ENCODE results near the gene FUT4.
A peak's percentile ranks its signal among the peaks of the same experiment; 100 is the strongest.
"Not testable (repeated sequence)": the region's sequence is repeated elsewhere in the genome, so short reads cannot be mapped to it uniquely, and the experiment has no call there.

The FUT4 gene, protein sequence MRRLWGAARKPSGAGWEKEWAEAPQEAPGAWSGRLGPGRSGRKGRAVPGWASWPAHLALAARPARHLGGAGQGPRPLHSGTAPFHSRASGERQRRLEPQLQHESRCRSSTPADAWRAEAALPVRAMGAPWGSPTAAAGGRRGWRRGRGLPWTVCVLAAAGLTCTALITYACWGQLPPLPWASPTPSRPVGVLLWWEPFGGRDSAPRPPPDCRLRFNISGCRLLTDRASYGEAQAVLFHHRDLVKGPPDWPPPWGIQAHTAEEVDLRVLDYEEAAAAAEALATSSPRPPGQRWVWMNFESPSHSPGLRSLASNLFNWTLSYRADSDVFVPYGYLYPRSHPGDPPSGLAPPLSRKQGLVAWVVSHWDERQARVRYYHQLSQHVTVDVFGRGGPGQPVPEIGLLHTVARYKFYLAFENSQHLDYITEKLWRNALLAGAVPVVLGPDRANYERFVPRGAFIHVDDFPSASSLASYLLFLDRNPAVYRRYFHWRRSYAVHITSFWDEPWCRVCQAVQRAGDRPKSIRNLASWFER

DNA sequence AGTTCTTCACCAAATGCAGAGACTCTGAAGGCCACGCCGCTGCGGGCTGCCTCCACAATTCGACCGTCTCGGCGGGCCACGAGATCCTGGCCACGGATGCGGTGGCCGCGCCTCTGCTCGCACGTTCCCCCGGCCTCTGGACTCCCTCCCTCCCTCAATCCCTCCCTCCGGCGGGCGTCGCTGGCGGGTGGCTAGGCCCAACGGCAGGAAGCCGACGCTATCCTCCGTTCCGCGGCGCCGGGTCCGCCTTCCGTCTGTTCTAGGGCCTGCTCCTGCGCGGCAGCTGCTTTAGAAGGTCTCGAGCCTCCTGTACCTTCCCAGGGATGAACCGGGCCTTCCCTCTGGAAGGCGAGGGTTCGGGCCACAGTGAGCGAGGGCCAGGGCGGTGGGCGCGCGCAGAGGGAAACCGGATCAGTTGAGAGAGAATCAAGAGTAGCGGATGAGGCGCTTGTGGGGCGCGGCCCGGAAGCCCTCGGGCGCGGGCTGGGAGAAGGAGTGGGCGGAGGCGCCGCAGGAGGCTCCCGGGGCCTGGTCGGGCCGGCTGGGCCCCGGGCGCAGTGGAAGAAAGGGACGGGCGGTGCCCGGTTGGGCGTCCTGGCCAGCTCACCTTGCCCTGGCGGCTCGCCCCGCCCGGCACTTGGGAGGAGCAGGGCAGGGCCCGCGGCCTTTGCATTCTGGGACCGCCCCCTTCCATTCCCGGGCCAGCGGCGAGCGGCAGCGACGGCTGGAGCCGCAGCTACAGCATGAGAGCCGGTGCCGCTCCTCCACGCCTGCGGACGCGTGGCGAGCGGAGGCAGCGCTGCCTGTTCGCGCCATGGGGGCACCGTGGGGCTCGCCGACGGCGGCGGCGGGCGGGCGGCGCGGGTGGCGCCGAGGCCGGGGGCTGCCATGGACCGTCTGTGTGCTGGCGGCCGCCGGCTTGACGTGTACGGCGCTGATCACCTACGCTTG lies at the start of gene FUT4:
Gene FUT4 (plus strand): TSS at position 227 of the 951 bp plus-strand sequence. CDS start 213 bp downstream, at position 440.
- DNase-seq = peak; percentile 48

DNA sequence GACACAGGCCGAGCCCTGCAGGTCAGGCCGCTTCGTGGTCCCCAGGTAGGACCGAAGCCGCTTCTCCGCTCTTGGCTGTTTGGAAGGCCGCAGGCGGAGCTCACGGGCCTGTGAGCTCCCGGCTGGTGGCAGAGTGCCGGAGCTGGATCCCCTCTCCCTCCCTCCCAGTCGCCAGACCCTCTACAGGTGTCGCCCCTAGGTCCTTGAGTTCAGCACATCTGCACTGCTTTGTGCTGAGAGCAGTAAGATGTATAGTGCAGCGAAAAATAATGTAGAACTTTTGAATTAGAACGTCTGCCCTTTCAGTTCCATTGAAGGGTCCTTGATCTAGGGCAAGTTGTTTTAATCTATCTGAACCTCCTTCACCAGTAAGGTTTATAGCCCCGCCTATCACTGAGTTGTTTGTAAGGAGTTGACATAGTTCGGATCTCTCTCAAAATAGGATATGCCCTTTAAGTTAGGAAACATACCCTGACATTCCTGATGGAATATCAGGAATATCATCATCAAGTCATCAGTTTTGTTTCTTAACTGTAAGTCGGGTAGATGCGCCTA lies 49.5 kb upstream of the FUT4 start:
- no peak for DNase-seq

DNA sequence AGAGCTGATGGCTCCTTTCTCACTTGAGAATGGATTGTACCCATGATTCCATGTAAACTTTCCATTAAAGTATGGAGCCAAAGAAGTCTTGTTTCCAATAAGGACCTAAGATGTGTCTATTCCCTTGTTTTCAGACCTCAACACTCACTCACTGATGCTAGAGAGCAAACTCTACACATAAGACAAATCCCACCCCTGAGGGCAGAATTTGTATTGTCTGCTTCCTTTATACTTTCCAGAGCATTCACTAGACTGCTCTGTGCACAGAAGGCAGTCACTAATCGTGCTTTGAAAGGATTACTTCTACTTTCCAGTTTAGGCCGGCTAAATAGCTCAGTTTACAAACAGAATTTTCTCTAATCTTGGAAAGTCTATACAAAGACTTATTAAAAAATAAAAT lies 43.5 kb upstream of the FUT4 start:
- no peak for DNase-seq

DNA sequence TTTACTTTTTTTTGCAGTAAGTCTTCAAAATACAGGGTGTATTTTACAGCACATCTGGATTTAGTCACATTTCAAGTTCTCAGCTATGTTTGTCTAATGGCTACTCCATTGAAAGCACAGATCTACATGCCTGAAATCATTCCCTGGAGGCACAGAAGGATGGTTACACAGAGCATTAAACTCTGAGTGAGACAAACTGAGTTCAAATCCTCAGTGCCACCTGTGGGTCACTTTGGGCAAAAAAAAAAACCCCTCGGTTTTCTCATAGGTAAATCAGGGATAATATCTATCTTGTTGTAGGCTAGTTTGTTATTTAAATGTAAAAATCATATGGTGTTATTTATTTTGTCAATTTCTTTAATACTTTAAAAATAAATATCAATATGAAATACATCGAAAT lies 42.2 kb upstream of the FUT4 start:
- DNase-seq = no peak

DNA sequence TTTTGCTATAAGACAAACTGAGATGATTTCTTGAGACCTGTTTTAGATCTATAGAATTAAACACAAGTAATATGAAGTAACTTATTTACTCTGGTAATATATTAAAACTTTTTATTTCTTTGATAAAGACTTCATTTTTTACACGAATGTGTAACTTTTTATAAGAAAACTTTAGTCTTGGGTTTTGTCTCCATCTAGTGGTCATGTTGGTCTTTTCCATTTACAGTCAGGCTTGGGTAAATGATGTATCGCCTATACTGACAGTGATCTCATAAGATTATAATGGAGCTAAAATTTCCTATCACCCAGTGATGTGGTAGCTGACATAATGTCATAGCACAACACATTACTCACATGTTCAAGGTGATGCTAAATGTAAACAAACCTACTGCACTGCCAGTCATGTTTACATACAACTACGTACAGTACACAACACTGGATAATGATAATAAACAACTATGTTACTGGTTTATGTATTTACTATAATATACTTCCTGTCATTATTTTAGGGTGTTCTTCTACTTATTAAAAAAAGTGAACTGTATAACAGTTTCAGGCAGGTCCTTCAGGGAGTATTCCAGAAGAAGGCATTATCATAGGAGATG lies 38.9 kb upstream of the FUT4 start:
- peak; percentile 14 for DNase-seq

DNA sequence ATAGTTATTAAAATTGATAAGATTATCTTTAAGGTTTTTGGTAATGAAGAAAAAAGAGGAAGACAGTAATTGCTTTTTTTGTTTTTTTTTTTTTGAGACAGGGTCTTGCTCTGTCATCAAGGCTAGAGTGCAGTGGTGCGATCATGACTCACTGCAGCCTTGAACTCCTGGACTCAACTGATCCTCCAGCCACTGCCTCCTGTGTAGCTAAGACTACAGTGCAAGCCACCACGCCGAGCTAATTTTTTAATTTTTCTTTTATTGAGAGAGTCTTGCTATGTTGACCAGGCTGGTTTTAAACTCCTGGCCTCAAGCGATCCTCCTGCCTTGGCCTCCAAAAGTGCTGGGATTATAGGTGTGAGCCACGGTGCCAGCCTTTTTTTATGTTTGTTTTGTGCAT lies 37.2 kb upstream of the FUT4 start:
- DNase-seq = not testable (repeated sequence)

DNA sequence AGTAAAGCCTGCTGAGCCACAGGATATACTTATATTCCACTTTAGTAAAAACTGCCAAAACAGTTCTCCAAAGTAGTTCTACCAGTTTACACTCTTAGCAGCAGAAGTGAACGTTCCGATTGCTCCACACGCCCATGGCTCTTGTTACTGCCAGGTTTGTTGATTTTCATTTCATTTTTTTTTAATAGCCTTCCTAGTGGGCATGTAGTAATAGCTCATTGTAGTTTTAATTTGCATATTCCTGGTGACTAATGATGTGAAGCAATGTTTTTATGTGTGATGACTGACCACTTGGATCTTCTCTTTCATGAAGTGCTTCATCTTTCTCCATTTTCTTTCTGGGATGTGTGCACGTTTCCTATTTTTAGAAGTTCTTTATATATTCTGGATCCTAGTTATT lies 36.2 kb upstream of the FUT4 start:
- no peak for DNase-seq

DNA sequence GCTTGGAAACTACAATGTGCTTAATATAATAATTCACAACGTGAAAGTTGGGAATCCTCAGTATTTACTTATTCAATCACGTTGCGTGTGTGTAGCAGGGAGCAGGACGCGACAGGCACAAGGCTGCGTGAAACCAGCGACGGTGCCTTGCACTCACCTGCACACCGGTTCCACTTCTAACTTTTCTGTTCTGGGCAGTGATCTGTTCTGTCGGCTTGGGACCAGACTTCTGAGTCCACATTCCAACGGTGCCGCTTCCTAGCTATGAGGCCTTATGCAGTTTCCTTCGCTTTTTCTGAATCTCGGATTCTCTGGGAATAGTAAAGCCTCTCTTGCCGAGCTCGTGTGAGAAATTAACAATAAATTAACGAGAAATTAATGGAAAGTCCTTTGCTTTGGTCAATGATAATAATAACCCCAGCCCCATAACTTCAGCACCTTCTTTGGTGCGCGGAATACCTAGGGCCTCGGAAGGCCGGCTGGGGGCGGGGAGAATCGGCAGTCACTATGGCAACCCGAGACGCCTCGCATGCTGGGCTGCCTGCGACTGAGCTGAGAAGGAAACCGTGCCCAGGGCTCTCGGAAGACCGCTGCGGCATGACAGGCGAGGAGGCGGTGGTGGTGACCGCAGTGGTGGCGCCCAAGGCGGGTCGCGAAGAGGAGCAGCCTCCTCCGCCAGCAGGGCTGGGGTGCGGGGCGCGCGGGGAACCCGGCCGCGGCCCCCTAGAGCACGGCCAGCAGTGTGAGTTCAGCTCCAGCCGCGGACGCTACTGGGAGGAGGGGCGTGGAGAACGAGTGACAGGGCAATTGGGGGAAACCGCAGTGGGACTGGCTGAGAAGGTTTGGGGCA lies 31.6 kb upstream of the FUT4 start, which contains the start of gene C11orf97:
Gene C11orf97 (plus strand): TSS at position 530 of the 850 bp plus-strand sequence. CDS start 68 bp downstream, at position 598.
- DNase-seq = peak; percentile 24

DNA sequence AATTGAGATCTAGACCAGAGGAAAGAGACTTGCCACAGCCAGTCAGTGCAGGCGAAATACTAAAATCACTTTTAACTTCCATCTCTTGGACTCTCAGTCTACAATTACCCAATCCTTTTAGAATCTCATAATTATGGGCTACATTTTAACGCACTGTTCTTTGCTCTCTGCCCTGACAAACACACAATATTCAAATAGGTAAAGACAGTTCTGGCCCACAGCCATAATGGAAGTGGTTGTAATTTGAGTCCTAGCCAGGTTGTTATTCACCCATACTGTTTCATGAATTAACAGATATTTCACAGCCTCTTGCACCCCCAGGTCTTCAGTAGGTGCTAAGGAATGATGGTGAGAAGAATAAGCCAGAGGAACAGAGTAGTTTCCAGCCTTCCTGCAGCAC lies 30.6 kb upstream of the FUT4 start:
- DNase-seq = peak; percentile 62

DNA sequence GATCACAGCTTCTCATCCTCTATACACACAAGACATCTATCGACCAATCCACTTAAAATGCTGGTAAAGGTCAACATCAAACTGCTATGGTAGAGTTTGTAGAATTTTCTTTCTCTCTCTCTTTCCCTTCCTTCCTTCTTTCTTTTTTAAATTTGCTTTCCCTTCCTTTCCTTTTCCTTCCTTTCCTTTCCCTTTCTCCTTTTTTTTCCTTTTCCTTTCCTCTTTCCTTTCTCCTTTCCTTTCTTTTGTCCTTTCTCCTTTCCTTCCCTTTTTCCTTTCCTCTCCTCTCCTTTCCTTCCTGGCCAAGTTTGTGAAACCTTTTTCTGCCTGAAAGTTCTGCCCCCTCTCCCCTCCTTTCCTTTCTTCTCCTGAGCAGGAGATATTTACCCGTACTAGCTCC lies 28.3 kb upstream of the FUT4 start:
- DNase-seq = no peak

DNA sequence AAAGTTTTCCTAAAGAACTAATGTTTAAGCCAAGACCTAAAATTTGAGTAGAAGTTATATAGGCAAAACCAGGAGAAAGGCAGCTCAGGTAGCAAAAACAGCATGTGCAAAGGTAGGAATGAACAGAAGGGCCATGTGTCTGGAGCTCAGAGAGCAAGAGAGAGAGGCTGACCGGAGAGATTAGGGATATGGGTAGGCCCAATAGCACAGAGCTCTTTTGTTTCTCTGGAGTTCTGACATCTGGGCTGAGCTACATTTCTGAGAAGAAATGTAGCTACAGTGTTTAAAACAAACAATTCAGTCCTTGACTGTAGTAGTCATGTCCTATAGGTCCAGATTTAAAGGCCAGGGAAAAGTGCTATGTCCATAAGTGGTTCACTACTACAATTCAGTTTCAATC lies 27.0 kb upstream of the FUT4 start:
- DNase-seq = no peak

DNA sequence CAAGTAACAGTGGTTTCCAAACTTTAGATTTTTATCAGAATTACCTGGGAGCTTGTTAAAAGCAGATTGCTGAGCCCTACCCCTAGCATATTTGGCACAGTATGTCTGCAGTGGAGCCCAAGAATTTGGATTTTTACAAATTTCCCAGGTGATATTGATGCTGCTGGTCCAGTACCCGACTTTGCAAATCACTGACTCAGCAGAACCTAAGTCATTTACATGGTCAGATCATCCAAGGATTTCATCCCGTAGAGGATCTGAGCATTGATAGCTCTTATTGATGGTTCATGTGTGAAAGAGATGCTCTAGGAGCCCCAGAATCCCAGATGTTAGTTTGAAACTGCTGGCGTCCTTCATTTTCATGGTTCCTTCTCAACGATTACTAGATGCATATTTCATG lies 25.4 kb upstream of the FUT4 start:
- no peak for DNase-seq

DNA sequence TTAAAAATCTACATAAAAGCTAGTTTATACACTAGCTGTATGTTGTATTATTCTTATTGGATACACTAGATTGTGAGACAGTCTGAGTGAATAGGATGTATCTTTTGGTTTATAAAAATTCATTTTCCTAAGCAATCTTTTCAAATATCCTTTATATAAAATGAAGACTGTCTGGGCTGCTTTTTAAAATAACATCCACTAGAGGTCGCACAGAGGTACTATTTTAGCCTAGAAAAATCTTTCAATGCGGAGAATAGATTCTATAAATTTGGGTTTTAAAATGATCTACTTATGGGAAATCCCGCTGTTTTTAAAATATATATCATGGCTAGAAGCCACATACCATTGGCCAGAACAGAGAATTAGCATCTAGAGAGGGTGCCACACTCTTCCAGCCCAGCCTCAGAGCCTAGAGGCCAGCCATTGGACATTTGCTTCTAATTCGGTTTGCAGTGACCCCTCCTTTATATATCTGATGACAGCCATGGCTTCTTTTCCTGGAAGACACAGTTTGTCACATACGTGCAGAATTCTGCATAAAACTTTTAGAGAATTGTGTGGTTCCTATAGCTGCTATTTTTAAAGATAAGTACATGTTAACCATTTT lies 24.1 kb upstream of the FUT4 start:
- DNase-seq = peak; percentile 33

DNA sequence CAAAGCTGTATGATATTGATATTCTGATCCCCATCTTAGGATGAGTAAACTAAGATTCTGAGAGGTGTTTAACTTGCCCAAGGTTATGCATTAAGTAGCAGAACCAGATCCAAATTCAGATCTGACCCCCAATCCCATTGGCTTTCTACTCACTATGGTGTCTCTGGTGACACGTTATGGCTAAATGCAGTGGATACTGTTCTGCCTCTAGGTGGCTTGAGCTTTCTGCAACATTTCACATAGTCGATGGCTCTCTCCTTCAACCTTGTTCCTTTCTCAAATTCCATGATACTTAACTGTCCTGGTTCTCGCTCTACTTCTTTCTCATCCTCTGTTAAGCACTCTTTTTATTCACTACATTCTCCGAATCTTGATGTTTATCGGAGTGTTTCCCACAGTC lies 22.0 kb upstream of the FUT4 start:
- DNase-seq = no peak

DNA sequence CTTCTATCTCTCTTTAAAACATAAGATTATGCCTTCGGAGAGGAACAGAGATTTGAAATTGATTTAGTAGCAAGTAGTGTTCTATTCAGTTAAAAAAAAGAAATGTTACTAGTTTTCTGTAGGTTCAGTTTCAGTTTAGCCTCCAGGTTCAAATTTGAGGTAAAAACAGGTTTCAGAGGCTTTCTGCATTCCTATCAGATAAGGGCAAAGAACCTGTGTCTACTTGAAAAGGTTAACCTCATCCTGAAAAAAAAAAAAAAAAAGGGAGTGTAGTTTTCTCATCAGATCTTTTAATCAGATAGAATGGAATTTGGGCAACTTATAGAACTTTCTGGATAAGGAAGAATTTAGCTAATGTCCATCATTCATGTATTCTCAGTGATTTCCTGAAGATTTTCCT lies 19.4 kb upstream of the FUT4 start:
- no peak for DNase-seq

DNA sequence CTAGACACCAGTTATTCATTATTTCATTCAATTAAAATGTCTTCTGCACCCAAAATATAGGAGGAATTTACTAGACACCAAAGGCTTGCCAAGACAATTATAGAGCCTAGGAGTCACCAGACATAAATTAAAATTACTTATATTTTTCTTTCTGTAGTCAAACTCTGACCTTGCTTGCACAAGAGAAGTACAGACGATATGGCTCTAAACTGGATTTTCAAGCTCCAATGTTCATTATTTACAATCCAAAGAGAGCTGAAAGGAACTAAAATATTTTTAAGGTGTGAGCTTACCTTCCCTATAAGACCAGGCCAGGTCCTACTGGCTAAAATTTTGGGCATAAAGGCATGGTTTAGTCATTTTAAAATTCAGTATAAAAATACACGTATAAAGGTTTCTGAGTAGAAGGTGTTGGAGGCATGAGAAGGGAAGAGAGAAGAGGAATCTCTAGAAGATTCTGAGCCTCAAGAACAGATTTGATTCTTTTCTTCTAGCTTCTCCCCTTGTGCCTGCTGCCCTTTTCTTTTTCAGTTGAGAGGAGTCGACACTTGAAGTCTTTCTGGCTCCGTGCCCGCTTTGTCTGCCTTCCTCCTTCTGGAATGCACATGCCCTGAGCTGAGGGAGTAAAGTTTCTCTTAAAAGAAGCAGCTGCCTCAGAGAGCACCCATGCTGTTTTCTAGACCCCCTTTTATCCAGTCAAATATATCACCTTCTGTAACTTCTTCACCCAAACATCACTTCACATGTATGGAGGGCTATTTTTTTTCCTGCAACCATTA lies 18.0 kb upstream of the FUT4 start:
- DNase-seq = no peak

DNA sequence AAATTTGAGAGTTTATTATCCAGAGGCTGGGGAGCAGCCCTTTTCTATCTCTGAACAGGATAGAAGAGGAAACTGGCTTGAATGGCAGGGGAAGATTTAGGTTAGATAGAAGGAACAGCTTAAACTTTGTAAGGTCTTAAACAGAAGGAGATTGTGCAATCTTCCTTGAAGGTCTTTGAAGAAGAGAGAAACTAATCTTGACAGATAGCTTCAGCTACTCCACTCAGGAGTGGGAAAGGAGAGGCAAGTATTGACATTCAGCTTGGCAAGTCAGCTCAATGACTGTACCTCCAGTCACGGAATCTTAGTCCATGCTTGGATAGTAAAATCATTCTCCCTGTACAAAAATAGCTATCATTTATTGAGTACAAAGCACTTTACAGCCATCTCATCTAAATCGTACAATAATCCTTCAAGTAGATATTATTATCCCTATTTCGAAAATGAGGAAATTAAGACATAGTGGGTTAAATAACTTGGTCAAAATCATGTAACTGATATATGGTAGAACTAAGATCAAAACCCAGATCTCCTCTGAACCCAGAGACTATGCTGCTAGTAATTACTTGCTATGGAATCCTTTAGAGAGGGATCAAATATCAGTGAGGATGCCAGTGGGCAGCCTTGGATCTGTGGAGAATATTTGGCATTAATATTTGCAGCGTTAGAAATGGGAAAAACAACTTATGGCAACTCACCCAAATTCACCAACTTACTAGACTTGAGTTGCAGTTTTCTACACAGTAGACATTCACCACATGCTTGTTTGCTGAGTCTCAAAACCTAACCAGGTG lies 16.9 kb upstream of the FUT4 start:
- DNase-seq = no peak

DNA sequence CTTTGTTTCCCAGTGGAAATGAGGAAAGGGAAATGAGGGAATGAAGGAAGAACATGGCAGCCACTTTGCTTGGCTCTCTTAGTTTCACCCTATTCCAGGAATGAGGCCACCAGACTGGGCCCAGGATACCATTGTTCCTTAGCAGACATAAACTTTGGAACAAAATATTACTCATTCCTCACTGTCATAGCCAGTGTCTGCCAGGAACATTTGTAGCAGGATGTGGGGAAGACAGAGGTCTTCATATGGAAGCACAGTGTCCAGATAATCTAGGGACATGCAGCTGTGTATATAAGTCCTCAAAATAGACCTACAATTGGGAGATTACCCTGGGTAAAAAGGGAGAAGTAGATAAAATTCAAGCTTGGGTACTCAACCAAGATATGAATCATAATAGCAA lies 15.2 kb upstream of the FUT4 start:
- no peak for DNase-seq

DNA sequence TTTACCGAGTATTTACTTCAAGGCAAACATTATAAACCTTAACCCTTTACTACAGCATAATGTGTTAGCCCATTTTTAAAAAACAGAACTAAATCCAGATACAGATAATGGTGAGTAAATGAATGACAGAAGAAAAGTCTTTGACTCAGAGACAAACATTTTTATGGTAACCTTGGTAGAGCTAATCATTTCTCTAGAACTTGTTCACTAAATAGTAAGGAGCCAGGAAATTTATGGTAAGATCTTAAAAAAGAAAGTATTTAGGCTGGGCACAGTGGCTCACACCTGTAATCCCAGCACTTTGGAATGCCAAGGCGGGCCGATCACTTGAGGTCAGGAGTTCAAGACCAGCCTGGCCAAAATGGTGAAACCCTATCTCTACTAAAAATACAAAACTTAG lies 11.5 kb upstream of the FUT4 start:
- DNase-seq = no peak

DNA sequence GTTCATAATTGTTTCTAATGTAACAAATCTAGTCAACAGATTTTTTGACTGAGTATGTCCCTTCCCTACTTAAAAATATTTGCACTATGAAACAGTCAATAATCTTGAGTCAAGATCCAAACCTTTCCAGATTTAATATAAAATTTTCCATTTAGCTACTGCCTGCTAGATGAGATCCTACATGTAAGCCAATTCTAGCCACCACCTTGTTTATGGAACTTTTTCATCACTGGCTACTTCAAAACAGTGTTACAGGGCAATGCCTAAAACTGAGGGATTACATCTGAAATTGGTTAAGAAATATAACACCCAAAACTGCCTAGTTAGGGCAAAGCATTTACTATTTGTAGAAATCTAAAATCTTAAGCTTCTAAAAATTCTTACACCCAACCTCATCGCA lies 10.5 kb upstream of the FUT4 start:
- DNase-seq = no peak

Measured in NCI-H748 treated with DMSO at 0.1 percent for 48 hours (cell line).